Activated CD4-positive, alpha-beta T cell treated with anti-CD3 and anti-CD28 coated beads, Interleukin-2, amount 10 ng/mL, durations not matched to agents 24 days and 14 days (primary cell): ENCODE measurements around the gene CDYL2. TPM values are rescaled to one million over a fixed set of nuclear protein-coding genes. Genes with fewer than 3 reads are reported as not detected.
"Not testable (repeated sequence)": the region's sequence is repeated elsewhere in the genome, so short reads cannot be mapped to it uniquely, and the experiment has no call there.

Source experiments
- DNase-seq: peaks from one replicate; pipeline ENCODE4 v3.0.0; 2022
- H3K27ac Mint-ChIP-seq: one replicate; pipeline ENCODE4 v1.8.0; 2022; ENCODE audit warnings: mild to moderate bottlenecking, mixed read lengths
- H3K27me3 Mint-ChIP-seq: one replicate; pipeline ENCODE4 v1.8.0; 2022; ENCODE audit warnings: mixed read lengths
- H3K36me3 Mint-ChIP-seq: one replicate; pipeline ENCODE4 v1.8.0; 2022; ENCODE audit warnings: low read depth, mild to moderate bottlenecking, mixed read lengths
- H3K4me1 Mint-ChIP-seq: one replicate; pipeline ENCODE4 v1.8.0; 2021; ENCODE audit warnings: mixed read lengths
- H3K4me3 Mint-ChIP-seq: one replicate; pipeline ENCODE4 v1.8.0; 2022; ENCODE audit warnings: mild to moderate bottlenecking, moderate library complexity, mixed read lengths
- H3K9me3 Mint-ChIP-seq: one replicate; pipeline ENCODE4 v1.8.0; 2021; ENCODE audit warnings: mixed read lengths
- intact Hi-C: fragments of 100-400 bp; cut with micrococcal nuclease; formaldehyde crosslinking; loops from one replicate; pipeline ENCODE4 v1.15.1; 2023
- total RNA-seq: library from RNA; stranded (reverse); gene quantifications from 2 replicates; pipeline ENCODE4 v1.2.3, GENCODE V29; 2022

CDYL2 gene
- total RNA-seq, 1 donor from 2014 or later, result 66.9 TPM

DNA sequence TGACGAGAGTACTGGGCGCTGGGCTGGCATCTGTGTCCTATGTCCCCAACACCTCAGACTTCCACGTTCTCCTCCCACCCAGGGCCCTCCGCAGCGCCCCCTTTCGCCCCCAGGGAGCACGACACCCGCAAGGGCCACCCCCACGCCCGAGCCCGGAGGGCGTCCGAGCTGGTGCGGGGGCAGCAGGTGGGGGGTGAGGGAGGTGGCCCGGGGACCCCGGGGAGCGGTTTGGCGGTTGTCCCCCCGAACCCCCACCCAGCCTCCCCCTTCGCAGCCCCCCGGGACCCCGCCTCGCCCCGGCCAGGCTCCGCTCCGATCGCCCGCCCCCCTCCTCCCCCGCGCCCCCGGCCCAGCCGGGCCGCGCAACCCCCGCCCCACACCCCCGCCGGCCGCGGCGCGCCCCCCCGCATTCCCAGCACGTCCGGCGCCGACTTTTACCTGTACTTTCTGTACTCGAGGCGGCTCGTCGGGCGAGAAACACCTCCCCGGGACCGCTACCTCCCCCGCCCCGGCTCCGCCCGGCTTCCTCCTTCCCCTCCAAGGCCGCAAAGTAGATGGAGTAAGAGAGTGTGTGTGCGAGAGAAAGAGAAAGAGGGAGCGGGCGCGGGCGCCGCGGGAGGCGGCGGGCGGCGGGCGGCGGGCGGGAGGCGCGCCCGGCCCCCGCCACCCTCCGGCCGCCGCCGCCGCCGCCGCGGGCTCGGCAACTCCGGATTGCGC, 901 bp downstream of the CDYL2 start:
- no peaks in the 10 kb centered on the region for H3K27me3 Mint-ChIP-seq
- peak; percentile 88 for DNase-seq
- H3K27ac Mint-ChIP-seq, result peak overlapping the region; percentile 97
- H3K9me3 Mint-ChIP-seq, result peaks cover 9% of the 10 kb centered on the region
- peak overlapping the region; percentile 93 for H3K4me3 Mint-ChIP-seq
- peaks cover 45% of the 10 kb centered on the region for H3K4me1 Mint-ChIP-seq
- intact Hi-C loops, result loop anchor here (1.0 to 10.0 kb wide), 3 partner anchors 223 to 1729 kb away; partner anchors contain the start of gene C16orf46
- peaks cover 15% of the 10 kb centered on the region for H3K36me3 Mint-ChIP-seq

DNA sequence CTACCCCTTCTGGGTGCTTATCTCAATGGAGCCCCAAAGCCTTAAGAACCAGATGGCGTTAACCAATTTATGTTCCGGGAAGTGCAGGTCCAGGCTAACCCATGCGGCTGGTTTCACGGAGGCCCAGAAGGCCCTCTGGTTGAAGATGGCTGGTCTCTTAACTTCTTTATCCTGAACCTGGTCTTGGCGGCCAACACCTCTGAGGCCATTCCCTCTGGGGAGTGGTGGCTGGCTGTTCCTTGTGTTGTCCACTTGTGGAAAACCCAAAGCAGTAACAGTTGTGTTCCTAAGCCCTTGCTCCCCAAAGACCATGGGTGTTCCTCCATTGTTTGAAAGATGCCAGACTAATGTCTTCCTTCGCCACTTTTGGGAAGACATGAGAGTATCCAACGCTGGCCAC, 1.5 kb downstream of the CDYL2 start:
- H3K36me3 Mint-ChIP-seq, result peaks cover 17% of the 10 kb centered on the region
- H3K27ac Mint-ChIP-seq, result peak overlapping the region; percentile 79
- no peaks in the 10 kb centered on the region for H3K27me3 Mint-ChIP-seq
- H3K4me1 Mint-ChIP-seq, result peaks cover 45% of the 10 kb centered on the region
- DNase-seq, result no peak
- H3K4me3 Mint-ChIP-seq, result peak overlapping the region; percentile 69
- peaks cover 9% of the 10 kb centered on the region for H3K9me3 Mint-ChIP-seq
- intact Hi-C loops, result loop anchor here (1.0 to 10.0 kb wide), 3 partner anchors 44 to 1728 kb away; partner anchors contain the start of gene C16orf46

DNA sequence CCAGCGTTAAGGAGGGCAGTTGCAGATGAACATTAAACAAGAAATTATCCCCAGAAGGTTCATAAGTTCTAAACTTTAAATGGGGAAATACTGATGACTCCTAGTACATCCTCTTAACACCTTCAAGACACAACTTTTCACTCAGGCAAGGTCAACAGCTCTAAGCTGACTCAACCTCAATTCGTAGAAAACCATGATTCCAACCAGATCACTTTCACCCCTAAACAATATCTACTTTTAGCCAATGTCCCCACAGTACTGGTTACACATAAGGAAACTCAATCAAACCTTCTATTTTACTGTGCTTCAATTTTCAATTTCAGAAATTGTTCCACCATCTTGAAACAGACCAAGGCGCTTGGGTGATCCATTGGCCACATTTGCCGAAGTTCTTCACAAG, 2.3 kb downstream of the CDYL2 start:
- Mint-ChIP-seq H3K27ac (peak overlapping the region; percentile 79), H3K27me3 (no peaks in the 10 kb centered on the region), H3K4me3 (peak overlapping the region; percentile 69), H3K36me3 (peaks cover 22% of the 10 kb centered on the region), H3K4me1 (peaks cover 39% of the 10 kb centered on the region), H3K9me3 (peaks cover 6% of the 10 kb centered on the region)
- no peak for DNase-seq
- intact Hi-C loops, result loop anchor here (1.0 to 10.0 kb wide), 3 partner anchors 43 to 1727 kb away; partner anchors contain the start of gene C16orf46

DNA sequence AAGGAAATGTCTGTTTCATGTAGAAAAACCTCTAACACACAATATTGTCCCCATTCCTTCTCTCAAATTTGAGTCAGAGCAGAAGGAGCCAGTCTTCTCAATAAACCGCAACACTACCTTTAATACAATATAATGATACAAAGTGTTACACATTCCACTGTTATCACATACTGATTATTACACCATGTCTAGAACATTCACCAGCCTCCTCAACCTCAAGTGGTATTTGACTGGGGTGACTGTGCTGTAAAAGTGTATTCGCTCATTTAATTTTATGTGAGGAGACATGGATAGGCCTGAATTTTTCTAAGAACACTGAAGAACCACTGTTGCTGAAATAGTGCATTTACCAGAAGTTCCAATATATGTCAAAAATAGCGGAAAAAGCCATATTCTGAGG, 10.3 kb downstream of the CDYL2 start:
- intact Hi-C loops, result no loop called here
- no peaks in the 10 kb centered on the region for H3K27me3 Mint-ChIP-seq
- no peak for DNase-seq
- no peak overlapping the region for H3K27ac Mint-ChIP-seq
- peaks cover 32% of the 10 kb centered on the region for H3K36me3 Mint-ChIP-seq
- peaks cover 8% of the 10 kb centered on the region for H3K4me1 Mint-ChIP-seq
- H3K9me3 Mint-ChIP-seq, result peaks cover 16% of the 10 kb centered on the region
- no peak overlapping the region for H3K4me3 Mint-ChIP-seq

DNA sequence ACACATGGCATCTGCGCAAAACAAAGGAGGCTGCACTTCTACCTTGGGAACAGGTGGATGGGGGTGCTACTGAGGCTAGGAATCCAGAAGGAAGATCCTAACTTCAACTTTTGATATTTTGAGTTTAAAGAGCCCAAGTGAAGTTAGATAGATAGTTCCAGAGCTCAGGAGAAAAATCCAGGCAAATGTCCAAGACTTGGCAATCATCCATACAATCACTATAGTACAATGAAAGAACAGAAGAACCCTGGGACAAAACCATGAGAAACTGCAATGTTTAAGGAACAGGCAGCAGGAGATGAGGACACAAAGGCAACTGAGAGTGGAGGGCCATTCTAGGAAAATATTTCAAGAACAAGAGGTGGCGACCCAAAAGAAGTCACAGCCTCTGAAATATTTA, 12.4 kb downstream of the CDYL2 start:
- Mint-ChIP-seq H3K27me3 (no peaks in the 10 kb centered on the region), H3K4me3 (no peak overlapping the region), H3K27ac (no peak overlapping the region), H3K4me1 (peaks cover 14% of the 10 kb centered on the region), H3K36me3 (peaks cover 29% of the 10 kb centered on the region), H3K9me3 (peaks cover 13% of the 10 kb centered on the region)
- no peak for DNase-seq
- intact Hi-C loops, result no loop called here

DNA sequence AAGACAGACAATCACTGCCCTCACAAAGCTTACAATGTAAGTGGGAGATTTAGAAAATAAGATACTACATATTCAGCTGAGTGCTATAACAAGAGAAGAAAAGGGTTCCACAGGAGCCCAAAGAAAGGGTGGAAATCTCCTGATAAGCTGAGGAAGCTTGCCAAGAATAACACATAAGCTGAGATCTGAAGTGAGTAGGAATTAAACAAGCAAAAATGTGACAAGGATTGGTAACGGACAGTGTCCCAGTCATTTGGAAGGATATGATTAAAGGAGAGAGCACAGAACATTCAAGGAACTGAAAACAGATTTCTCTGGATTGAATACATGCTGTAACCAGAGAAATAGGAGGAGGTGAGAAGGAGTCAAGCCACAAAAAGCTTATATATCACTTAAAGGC, 13.0 kb downstream of the CDYL2 start:
- peaks cover 9% of the 10 kb centered on the region for H3K4me1 Mint-ChIP-seq
- no peak overlapping the region for H3K27ac Mint-ChIP-seq
- peaks cover 12% of the 10 kb centered on the region for H3K9me3 Mint-ChIP-seq
- no peak overlapping the region for H3K4me3 Mint-ChIP-seq
- no peaks in the 10 kb centered on the region for H3K27me3 Mint-ChIP-seq
- no peak for DNase-seq
- H3K36me3 Mint-ChIP-seq, result peaks cover 30% of the 10 kb centered on the region
- intact Hi-C loops, result no loop called here

DNA sequence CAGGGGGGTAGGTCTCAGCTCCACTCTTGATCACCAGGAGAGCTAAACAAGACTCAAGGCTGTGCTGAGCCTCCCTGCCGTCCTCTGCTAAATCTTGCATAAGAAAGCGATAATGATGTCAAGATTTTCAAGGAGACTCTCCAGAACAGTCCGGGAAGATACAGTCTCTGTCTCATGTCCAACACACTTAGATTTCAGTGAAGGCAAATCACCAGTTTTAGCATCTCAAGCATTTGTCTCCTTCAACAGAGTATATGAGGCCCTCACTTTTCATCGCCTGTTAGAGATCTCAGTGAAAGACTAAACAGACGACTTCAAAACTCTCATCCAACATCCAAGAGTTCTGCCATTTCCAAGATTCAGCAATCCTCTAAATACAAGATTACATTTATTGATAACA, 13.6 kb downstream of the CDYL2 start:
- Mint-ChIP-seq H3K4me1 (peaks cover 9% of the 10 kb centered on the region), H3K36me3 (peaks cover 37% of the 10 kb centered on the region), H3K27ac (no peak overlapping the region), H3K27me3 (no peaks in the 10 kb centered on the region), H3K4me3 (no peak overlapping the region), H3K9me3 (peaks cover 16% of the 10 kb centered on the region)
- intact Hi-C loops, result no loop called here
- no peak for DNase-seq

DNA sequence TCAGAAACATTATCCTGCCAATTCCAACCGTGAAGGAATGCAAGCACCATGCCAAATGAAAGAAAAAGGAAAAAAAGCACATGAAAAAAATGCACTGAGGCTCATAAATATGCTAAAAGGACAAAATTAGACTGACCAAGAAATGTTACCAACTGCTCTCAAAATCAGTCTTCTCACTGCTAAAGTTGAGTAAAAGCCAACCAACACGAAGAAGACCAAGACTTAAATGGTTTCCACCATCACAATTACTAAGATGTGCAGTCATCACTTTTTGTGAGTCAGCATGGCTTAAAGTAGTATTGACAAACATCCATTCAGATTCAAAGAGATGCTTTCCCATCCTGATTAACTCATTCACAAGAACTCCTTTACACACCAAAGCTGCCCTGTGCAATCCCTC, 16.4 kb downstream of the CDYL2 start:
- no peak for DNase-seq
- H3K27me3 Mint-ChIP-seq, result no peaks in the 10 kb centered on the region
- H3K9me3 Mint-ChIP-seq, result peaks cover 18% of the 10 kb centered on the region
- no peak overlapping the region for H3K4me3 Mint-ChIP-seq
- no peak overlapping the region for H3K27ac Mint-ChIP-seq
- peaks cover 44% of the 10 kb centered on the region for H3K36me3 Mint-ChIP-seq
- intact Hi-C loops, result no loop called here
- peaks cover 9% of the 10 kb centered on the region for H3K4me1 Mint-ChIP-seq

DNA sequence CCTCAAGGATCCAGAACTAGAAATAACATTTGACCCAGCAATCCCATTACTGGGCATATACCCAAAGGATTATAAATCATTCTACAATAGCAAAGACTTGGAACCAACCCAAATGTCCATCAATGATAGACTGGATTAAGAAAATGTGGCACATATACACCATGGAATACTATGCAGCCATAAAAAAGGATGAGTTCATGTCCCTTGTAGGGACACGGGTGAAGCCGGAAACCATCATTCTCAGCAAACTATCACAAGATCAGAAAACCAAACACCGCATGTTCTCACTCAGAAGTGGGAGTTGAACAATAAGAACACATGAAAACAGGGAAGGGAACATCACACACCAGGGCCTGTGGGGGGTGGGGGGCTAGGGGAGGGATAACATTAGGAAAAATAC, 17.8 kb downstream of the CDYL2 start:
- Mint-ChIP-seq H3K36me3 (peaks cover 39% of the 10 kb centered on the region), H3K9me3 (peaks cover 18% of the 10 kb centered on the region)
- H3K27ac Mint-ChIP-seq, DNase-seq, H3K4me3 Mint-ChIP-seq, H3K4me1 Mint-ChIP-seq, H3K27me3 Mint-ChIP-seq, intact Hi-C loops: not testable (repeated sequence)

DNA sequence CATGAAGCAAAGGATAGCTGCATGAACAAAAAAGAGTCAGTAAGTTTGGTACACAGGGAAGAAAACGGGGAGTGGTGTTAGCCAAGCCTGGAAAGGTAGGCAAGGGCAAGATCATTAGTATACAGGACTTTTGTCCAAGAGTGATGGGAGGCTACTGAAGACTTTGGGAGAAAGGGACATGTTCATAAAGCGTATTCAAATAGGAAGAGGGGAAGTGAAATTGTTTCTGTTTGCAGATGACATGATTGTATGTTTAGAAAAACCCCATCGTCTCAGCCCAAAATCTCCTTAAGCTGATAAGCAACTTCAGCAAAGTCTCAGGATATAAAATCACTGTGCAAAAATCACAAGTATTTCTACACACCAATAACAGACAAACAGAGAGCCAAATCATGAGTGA, 19.4 kb downstream of the CDYL2 start:
- Mint-ChIP-seq H3K4me1 (peaks cover 6% of the 10 kb centered on the region), H3K36me3 (peaks cover 42% of the 10 kb centered on the region), H3K27me3 (no peaks in the 10 kb centered on the region), H3K4me3 (no peak overlapping the region), H3K9me3 (peaks cover 20% of the 10 kb centered on the region), H3K27ac (no peak overlapping the region)
- intact Hi-C loops, result no loop called here
- no peak for DNase-seq

DNA sequence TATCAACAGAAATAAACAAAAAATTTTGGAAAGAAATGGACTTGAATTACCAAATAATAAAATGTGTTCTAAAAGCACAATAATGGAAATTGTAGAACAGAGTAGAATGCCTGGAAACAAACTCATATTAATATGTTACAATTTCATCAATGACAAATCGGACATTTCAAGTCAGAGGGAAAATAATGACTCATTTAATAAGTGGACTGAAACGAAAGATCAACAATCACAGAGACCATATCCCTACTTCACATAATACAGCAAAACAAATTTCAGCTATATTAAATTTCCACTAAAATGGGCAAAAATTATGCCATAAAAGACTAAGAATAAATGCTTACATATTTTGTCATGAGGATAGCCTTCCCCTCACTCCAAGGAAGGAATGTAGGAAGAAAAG, 25.7 kb downstream of the CDYL2 start:
- peaks cover 12% of the 10 kb centered on the region for H3K36me3 Mint-ChIP-seq

DNA sequence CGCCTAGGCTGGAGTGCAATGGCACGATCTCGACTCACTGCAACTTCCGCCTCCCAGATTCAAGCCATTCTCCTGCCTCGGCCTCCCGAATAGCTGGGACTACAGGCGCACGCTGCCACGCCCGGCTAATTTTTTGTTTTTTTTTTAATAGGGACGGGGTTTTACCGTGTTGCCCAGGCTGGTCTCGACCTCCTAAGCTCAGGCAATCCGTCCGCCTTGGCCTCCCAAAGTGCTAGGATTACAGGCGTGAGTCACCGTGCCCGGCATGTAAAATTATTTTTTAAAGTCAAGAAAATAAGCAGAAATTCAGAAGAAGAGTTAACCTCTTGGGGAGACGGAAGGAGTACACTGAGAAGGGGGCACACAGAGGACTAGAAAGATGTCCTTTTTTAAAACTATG, 27.5 kb downstream of the CDYL2 start:
- intact Hi-C loops, result no loop called here
- H3K4me1 Mint-ChIP-seq, result peaks cover 3% of the 10 kb centered on the region
- peaks cover 14% of the 10 kb centered on the region for H3K36me3 Mint-ChIP-seq
- H3K4me3 Mint-ChIP-seq, result no peak overlapping the region
- DNase-seq, result no peak
- no peak overlapping the region for H3K27ac Mint-ChIP-seq
- H3K27me3 Mint-ChIP-seq, result no peaks in the 10 kb centered on the region
- peaks cover 6% of the 10 kb centered on the region for H3K9me3 Mint-ChIP-seq

More for the DNA sequence above, 25.7 kb downstream of the CDYL2 start:
- peaks cover 3% of the 10 kb centered on the region for H3K4me1 Mint-ChIP-seq
- no peak overlapping the region for H3K27ac Mint-ChIP-seq
- no peaks in the 10 kb centered on the region for H3K27me3 Mint-ChIP-seq
- no peak for DNase-seq
- H3K4me3 Mint-ChIP-seq, result no peak overlapping the region
- H3K9me3 Mint-ChIP-seq, result peaks cover 6% of the 10 kb centered on the region
- intact Hi-C loops, result no loop called here

DNA sequence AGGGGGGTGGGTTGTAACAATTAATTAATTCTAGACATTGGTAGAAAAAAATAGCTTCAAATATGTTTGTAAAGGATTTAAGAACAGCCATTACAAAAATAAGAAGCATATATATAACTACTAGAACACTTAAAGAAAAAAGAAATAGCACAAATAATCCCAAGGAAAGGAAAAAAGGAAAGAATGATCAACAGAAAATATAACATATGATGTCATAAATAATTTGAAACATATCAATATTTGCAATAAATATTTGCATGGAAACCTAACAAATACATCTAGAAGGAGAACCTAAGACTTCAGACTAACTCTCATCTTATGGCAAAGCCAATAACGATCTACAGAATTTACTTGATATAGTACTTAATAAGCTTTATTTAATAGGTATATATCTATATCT, 28.9 kb downstream of the CDYL2 start:
- no peak overlapping the region for H3K27ac Mint-ChIP-seq
- H3K4me3 Mint-ChIP-seq, result no peak overlapping the region
- H3K36me3 Mint-ChIP-seq, result peaks cover 13% of the 10 kb centered on the region
- intact Hi-C loops, result no loop called here
- DNase-seq, result no peak
- no peaks in the 10 kb centered on the region for H3K27me3 Mint-ChIP-seq
- H3K4me1 Mint-ChIP-seq, result peaks cover 3% of the 10 kb centered on the region
- H3K9me3 Mint-ChIP-seq, result peaks cover under 1% of the 10 kb centered on the region

DNA sequence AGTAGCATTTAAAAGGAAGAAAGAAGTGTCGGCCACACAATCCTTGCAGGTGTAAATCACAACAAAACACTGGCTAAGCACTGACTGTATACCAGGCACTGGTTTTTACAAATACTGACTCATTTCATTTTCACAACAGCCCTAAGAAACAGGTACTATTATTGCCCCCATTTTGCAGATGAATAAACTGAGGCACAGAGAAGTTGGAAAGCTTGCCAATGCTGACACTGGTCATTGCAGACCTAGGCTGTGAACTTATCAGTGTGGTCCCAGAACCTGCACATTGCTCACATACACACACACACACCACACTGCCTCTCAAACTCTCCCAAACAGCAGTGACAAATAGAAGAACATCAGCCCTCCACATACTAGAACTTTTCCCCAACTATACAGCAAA, 37.6 kb downstream of the CDYL2 start:
- H3K36me3 Mint-ChIP-seq, result peaks cover 22% of the 10 kb centered on the region
- H3K9me3 Mint-ChIP-seq, result peaks cover 3% of the 10 kb centered on the region
- peaks cover 26% of the 10 kb centered on the region for H3K4me1 Mint-ChIP-seq
- intact Hi-C loops, result no loop called here
- H3K27ac Mint-ChIP-seq, result no peak overlapping the region
- no peaks in the 10 kb centered on the region for H3K27me3 Mint-ChIP-seq
- H3K4me3 Mint-ChIP-seq, result no peak overlapping the region
- no peak for DNase-seq
